GM18520 (cell line): ENCODE results near the gene IFI16.
"Not testable (repeated sequence)": the region's sequence is repeated elsewhere in the genome, so short reads cannot be mapped to it uniquely, and the experiment has no call there.

ENCODE experiments used
- ATAC-seq: cut with Tn5 transposase; IDR thresholded peaks from one replicate; pipeline ENCODE4 v1.9.1; 2021; ENCODE audit not compliant: unreplicated experiment

The IFI16 gene

DNA sequence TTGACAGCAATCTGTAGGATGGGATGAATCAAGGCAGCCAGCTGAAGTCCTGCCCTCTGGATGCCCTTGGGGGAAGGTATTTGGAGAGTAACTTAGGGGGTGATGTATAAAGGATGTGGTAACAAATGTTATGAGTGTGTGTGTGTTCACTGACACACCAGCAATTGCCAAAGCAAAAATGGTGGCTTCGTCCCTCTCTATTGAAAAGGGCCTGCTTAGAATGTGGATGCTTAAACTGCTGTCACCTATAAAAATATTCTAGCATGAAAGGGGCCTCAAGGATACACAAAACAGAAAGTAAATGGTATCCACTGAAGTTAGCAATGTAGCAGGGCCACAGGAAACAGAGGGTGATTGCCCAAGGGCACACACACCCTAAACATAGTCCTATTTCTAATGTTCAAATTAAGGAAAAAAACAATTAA is 81.9 kb downstream of the IFI16 start:
- ATAC-seq: no peak

DNA sequence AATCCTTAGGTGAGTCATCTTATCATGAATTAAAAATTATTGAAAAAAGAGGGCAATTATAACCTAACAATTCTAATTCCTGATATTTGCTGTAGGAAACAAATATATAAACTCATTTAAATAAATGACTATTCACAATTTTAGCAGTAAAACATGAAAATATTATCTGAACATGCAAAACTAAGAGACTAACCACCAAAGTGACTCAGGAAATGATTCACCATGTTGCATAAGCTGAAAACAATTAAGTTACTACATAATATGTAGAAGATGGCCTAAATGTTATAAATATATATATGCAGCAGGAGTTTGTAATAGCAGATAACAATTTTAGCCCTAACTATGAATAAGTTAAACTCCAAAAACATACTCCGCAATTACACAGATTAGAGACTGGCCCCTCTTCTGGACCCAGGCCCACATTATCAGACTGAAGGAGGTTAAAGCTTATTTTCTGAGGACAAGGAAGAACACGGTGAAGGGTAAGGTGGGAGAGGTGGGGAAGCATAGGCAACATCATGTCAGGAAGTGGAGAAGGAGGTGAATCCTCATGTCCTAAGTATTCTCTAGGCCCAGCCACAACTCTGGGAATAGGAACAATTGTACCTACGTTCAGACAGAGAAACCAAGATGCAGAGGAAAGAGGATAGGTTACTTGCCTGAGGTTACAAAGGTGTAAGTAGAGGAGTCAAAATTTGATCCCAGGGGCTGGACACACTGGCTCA is 82.5 kb downstream of the IFI16 start:
- no peak for ATAC-seq

DNA sequence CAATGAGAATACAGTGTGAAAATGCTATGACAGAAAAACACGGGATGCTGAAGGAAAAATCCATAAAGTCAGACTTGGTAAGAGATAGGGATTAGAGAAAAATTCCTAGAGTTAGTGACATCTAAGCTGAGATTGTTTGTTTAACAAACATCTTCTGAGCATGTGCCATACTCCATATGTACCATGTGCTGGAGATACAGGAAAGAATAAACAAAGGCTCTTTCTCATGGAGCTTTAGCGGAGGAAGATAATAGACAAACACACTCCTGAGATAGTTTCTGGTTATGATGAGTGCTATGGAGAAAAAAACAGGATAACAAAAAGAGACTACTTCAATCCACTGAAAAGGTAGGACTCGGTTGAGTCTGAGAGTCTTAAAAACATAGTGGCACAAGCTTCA is 88.9 kb downstream of the IFI16 start:
- ATAC-seq: no peak

DNA sequence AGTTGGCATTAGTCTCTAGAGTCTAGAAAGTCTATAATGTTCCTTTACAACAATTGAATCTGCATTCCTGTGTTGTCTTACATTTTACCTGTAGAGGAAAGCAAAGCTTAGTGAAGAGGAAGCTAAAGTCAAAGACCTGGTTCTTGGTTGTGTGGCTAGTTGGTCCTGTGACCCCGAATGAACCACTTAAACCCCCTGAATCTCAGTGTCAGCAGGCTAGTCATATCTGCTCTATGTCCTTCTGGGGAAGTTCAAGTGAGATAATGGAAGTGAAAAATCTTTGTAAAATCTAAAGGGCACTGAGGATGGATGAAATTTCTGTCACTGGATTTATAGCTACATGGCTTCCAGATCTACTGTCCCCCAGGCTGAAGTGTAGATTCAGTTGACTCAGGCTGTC is 90.9 kb downstream of the IFI16 start:
- no peak for ATAC-seq

DNA sequence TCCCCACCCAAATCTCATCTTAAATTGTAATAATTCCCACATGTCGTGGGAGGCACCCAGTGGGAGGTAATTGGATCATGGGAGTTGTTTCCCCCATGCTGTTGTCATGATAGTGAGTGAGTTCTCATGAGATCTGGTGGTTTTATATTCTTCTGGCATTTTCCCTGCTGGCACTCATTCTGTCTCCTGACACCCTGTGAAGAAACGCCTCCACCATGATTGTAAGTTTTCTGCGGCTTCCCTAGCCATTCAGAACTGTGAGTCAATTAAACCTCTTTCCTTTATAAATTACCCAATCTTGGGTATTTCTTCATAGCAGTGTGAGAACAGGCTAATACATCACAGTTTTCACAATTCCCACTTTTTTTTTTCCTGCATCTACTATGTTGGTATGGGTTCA is 93.3 kb downstream of the IFI16 start:
- ATAC-seq: not testable (repeated sequence)
